Measurements from ENCODE around the gene LAMC1. TPM values are rescaled to one million over a fixed set of nuclear protein-coding genes. Genes with fewer than 3 reads are reported as not detected.

Gene LAMC1
- total RNA-seq, 1 experiment from 2014 or later = 113 TPM

GRCh38 chr1:183165456-183165855, 142.2 kb downstream of the LAMC1 start:
- Histone ChIP-seq H3K4me3 (ENCODE audit: low read depth in 2 of 2, low read length in 2 of 2) (no peak overlapping the region), H3K27me3 (ENCODE audit: control insufficient read depth, insufficient read depth, low read length) (no peaks in the 10 kb centered on the region), H3K4me1 (ENCODE audit: control insufficient read depth, insufficient read depth, low read length) (peaks cover 12% of the 10 kb centered on the region), H3K36me3 (ENCODE audit: control insufficient read depth, insufficient read depth, low read length) (no peaks in the 10 kb centered on the region), H3K9me3 (ENCODE audit: control insufficient read depth, insufficient read depth, low read depth, low read length) (no peaks in the 10 kb centered on the region), H3K27ac (ENCODE audit: low read length) (no peak overlapping the region)
- DNase-seq (ENCODE audit: low read depth, low spot score) = no peak
- ATAC-seq = no peak
- in situ Hi-C loops (cut with HindIII; ENCODE audit: low pct_unique_long_range_greater_than_20kb, low sequenced_read_pairs) = no loop called here
- ChIA-PET CTCF (no interaction called here), POLR2A (no interaction called here)
- TF ChIP-seq POLR2AphosphoS5 (IDR thresholded peaks at IDR 0.05; ENCODE audit: low read depth, low read length) = no peak
- no peak for TF ChIP-seq SIN3A (IDR thresholded peaks at IDR 0.05; ENCODE audit: borderline replicate concordance, insufficient read depth, low read depth, low read length)
- no peak for TF ChIP-seq REST (IDR thresholded peaks at IDR 0.05; ENCODE audit: insufficient read depth in 1 of 2, low read depth in 2 of 2, low read length in 1 of 2)
- no peak for TF ChIP-seq CTCF (IDR thresholded peaks at IDR 0.05)
- no peak for TF ChIP-seq TCF7L2 (IDR thresholded peaks at IDR 0.05; ENCODE audit: low read depth, low read length)
- intact Hi-C loops (cut with micrococcal nuclease; ENCODE audit: unreplicated experiment) = no loop called here
- BruUV-seq (replicated peaks) = no TSS peak

- Histone ChIP-seq H3K4me3 (ENCODE audit: low read depth in 2 of 2, low read length in 2 of 2) (no peak overlapping the region), H3K27me3 (ENCODE audit: control insufficient read depth, insufficient read depth, low read length) (no peaks in the 10 kb centered on the region), H3K27ac (ENCODE audit: low read length) (no peak overlapping the region), H3K9me3 (ENCODE audit: control insufficient read depth, insufficient read depth, low read depth, low read length) (no peaks in the 10 kb centered on the region), H3K36me3 (ENCODE audit: control insufficient read depth, insufficient read depth, low read length) (no peaks in the 10 kb centered on the region), H3K4me1 (ENCODE audit: control insufficient read depth, insufficient read depth, low read length) (peaks cover 12% of the 10 kb centered on the region)
- in situ Hi-C loops (cut with HindIII; ENCODE audit: low pct_unique_long_range_greater_than_20kb, low sequenced_read_pairs) = no loop called here
- ATAC-seq (no peak), DNase-seq (ENCODE audit: low read depth, low spot score) (no peak)
- CTCF ChIA-PET = no interaction called here
- no TSS peak for BruUV-seq (replicated peaks)
- intact Hi-C loops (cut with micrococcal nuclease; ENCODE audit: unreplicated experiment) = no loop called here
- POLR2A ChIA-PET = no interaction called here
- TF ChIP-seq SIN3A (IDR thresholded peaks at IDR 0.05; ENCODE audit: borderline replicate concordance, insufficient read depth, low read depth, low read length) = no peak
- no peak for TF ChIP-seq CTCF (IDR thresholded peaks at IDR 0.05)
- TF ChIP-seq REST (IDR thresholded peaks at IDR 0.05; ENCODE audit: insufficient read depth in 1 of 2, low read depth in 2 of 2, low read length in 1 of 2) = no peak
- no peak for TF ChIP-seq TCF7L2 (IDR thresholded peaks at IDR 0.05; ENCODE audit: low read depth, low read length)
- TF ChIP-seq POLR2AphosphoS5 (IDR thresholded peaks at IDR 0.05; ENCODE audit: low read depth, low read length) = no peak
Observed at GRCh38 chr1:183166454-183166853, 143.2 kb downstream of the LAMC1 start.

Measured in Panc1 (cell line).